Left forelimb (tissue), 1 donor: ENCODE results near the gene C2orf49.

Experiments
- DNase-seq: peaks from one replicate; pipeline ENCODE4 v3.0.0-alpha.2; 2018; ENCODE audit warnings: low spot score

C2orf49 gene

GRCh38 chr2:105337122-105338019 is at the start of gene C2orf49:
TSS of gene C2orf49 (plus strand) at chr2:105337540. CDS start at chr2:105337588, 48 bp downstream.
- peak; percentile 96 for DNase-seq

GRCh38 chr2:105287692-105288091 is 49.6 kb upstream of the C2orf49 start:
- no peak for DNase-seq

GRCh38 chr2:105288133-105288532 is 49.2 kb upstream of the C2orf49 start:
- DNase-seq = no peak

- no peak for DNase-seq
Measured at GRCh38 chr2:105290981-105291660, 46.2 kb upstream of the C2orf49 start.

DNA sequence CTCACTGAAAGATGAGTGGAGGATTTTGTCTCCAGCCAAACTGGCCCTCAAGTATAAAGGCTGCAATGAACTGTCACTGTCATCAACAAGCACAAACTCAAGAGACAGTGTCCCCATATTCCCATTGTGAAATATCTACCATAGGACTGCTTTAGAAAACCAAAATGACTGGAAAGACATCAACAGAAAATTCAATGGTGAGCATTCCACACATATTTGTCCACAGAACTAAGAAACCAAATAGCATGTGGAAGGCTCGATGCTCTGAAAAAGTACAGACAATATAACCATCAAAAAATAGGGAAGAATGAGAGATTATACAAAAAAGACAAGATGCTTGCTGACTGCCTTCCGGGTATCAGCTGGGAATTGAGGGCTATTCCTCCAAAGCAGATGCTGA is 45.4 kb upstream of the C2orf49 start:
- DNase-seq = no peak

DNA sequence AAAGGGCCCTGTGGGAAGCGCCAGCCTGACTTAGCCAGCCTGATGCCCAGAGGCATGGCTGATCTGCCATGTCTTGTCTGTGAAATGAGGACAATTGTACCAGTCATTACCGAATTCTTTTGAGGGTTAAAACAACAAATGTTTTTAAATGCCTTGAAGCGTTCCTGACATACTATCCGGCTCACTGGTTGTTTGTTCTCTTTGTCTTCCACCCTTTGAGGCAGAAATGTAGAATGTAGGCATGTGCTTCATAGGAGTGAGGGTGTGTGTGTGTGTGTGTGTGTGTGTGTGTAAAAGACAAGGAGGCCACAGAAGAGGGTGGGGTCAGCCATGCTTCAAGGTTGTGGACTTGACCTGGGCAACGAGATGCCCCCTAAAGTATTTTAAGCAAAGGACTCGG is 43.3 kb upstream of the C2orf49 start:
- no peak for DNase-seq

DNA sequence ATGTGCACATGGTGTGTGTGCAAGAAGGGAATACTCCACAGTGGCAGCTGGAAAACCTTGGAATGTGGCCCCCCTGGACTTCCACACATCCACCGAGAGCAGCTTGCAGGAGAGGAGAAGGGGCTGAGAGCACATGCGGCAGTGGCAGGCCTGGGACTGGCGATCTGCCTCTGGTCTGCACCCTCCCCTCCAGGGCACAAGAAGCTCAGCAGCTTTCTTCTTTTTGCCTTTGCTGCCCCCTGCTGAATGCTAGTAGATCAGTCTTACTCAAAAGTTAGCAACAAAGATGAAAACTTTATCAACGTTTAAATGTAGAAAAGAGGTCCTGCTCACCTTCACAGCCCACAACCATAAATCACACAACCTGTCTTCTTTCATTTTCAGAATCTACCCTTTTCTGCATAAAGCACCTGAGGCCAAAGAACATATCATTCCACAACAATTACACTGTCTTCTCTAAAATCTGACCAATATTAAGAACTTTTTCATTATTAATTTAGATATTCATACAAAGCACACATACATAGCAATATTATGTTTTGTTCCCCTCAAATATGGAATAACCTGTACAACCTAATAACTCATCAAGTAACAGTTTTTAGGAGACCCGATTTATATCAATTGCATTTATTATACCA is 42.4 kb upstream of the C2orf49 start:
- peak; percentile 68 for DNase-seq

- no peak for DNase-seq
Measured at GRCh38 chr2:105296017-105296611, 41.2 kb upstream of the C2orf49 start.

- no peak for DNase-seq
Measured at GRCh38 chr2:105297216-105297615, 40.1 kb upstream of the C2orf49 start.

DNA sequence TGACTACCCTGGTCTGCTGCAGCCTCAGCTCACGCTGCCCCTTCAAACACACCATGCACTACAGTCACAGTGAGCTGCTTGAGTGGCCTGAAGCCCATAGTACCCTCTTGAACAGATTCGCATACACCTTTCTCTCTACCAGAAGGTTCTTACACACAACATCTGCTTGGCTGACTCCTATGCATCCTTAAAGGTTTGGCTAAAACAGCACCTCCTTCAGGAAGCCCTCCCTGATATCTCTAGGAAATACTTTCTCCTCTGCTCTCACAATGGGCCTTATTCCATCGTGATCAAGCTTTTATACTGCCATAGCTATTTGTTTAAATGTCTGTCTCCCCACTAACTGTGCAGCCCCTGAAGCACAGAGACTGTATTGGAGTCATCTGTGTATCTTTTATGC is 39.3 kb upstream of the C2orf49 start:
- DNase-seq = no peak

DNA sequence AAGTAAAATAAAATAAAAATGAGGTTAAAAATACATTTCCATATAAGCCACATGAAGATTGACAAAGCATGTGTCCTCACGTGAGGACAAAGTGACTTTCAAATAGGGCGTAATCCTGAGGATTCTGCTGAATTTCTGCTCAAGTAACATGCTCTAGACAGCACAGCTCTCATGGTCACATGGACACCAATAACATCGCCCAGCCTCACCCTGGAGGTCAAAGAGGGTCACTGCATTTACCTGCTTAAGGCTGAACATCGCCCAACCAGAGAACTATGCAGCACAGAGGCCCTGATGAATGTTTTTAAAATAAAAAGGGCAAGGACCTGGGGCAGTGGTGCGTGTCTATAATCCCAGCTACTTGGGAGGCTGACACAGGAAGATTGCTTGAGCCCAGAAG is 38.0 kb upstream of the C2orf49 start:
- no peak for DNase-seq

- DNase-seq = no peak
Measured at GRCh38 chr2:105301646-105302045, 35.7 kb upstream of the C2orf49 start.

DNA sequence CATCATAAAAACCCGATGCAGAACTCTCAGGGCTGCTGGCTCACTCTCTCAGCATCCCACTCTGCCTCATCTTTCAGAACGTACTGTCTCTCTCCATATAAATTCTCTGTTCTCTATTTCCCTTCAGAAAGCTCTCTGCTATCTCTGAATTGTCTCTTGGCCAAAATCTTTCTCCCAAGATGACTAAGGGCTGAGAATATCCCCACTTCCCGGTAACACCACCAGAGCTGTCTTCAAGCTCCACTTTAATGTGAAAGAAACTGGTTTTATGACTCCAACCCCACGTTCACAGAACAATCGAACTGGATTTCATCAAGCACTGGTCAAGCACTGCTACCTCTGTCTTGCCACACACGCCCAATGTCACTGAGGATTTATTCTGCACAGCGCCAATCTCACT is 30.2 kb upstream of the C2orf49 start:
- DNase-seq = no peak

- DNase-seq = no peak
Measured at GRCh38 chr2:105307550-105307949, 29.8 kb upstream of the C2orf49 start.

DNA sequence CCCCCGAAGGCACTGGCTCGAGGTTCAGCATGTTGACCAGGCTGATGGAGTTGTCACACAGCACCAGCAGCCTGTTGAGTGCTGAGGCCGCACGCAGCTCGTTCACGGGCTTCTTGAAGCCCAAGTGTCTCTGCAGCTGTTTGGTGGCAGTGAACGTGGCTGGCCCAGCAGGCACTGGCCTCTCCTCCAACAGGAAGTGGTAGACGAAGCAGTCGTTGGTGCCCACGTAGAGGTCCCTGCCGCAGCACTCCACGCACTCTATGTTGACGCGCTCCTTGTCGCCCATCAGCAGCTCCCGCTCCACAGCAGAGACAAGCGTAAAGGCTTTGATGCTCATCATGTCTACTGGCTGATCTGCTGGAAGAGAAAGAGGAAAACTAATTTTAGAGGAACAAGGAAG is 29.4 kb upstream of the C2orf49 start:
- no peak for DNase-seq

DNA sequence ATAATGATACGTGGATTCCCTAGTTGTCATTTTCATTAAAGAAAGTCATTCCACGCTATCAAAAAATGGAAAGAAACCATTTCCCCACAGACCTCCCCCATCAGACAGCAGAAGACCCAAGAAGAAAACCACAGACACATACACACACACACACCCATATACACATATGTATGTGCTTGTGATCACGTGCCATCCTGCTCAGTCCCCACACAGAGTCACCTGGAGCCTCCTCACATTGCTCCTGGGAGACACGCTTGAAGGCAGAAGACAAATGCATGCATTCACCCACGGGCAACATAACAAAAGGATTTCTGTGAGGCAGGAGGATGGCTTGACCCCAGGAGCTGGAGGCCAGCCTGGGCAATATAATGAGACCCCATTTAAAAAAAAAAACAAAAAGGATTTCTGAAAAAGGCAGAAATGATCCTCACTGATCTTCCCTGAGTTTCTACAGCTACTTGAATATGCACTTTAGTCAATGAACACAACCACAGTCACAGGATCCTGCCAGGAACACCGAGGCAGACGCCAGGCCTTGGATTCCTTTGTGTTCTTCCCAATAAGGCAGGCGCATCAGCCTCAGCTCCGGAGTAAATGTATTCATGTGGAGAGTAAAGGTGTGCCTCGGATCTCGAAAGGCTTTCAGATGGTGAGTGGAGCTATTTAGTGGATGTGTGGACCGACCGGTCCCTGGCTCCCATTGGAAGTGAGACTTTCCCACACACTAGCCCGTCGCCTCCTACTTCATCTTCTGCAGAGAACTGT is 28.8 kb upstream of the C2orf49 start:
- DNase-seq = no peak

DNA sequence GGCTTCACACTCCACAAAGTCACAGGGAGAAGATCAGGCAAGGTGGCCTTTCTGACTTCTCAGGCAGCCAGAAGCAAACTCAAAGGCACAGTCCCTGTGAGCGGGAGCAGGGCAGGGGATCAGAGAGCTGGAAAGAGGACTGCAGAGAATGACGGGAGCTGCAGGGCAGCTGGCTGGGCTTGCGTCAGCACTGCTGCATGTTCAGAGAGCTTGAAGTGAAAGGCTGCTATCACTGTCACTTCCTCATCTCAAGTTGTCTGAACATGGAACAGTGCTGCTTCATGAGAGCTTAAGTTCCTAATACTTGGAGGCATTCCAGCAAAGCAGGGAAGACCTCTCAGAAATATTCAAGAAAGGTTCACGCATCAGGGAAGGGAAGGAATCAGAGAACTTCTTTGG is 28.2 kb upstream of the C2orf49 start:
- DNase-seq = no peak

- no peak for DNase-seq
Measured at GRCh38 chr2:105313877-105314276, 23.5 kb upstream of the C2orf49 start.

DNA sequence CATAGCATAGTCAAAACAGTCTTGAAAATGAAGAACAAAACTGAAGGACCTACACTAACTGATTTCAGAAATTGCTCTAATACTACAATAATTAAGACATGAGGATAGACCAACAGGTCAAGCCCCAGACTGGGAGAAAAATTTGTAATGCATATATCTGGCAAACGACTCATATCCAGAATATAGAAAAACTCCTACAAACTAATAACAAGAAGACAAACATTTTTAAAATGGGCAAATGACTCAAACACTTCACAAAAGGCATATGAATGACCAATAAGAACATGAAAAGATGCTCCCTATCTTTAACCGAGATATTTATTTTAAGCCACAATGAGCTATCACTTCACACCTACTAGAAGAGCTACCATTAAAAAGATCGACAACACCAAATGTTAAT is 22.0 kb upstream of the C2orf49 start:
- no peak for DNase-seq

DNA sequence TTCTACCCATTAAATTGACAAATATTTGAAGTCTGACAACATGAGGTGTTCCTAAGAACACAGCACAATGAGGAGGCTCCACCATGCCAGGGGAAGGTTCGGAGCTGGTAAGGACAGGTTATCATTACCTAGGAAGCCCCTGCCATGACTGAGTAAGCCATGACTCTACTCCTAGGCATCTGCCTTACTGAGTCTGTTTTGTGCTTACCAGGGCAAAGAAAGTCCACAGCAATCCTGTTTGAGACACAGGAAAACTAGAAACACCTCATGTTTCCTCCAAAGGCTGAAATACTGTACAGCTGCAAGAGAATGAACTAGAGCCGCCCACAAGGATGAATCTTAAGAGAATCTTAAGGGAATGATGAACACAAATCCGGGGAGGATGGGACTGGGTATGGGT is 19.4 kb upstream of the C2orf49 start:
- DNase-seq = no peak

DNA sequence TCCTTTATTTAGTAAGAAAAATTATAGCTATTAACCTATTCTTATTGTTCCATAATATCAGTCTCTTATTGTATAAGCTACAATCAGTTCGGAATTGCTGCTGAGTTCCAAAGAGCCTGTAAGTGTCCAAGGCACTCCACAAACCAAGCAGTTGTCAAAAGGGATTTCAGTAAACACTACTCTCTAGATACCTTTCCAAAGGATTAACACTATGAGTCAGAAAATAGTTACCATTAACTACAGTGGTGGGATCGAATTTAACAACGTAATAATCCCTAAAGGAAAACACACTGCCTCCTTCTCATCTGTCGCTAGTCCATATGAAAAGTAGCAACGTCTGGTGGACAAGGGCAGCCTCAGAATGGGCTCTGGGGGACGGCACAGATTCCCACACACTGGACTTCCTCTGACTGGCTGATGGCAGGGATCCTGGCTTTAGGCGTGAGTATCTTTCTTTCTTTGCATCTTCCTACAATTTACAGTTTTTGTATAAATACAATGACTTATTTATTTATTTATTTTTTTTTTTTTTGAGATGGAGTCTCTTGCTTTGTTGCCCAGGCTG is 16.6 kb upstream of the C2orf49 start:
- no peak for DNase-seq
